Measurements from ENCODE around the gene MON2. TPM values are rescaled to one million over a fixed set of nuclear protein-coding genes. Genes with fewer than 3 reads are reported as not detected.

MON2 gene
- total and polyA plus RNA-seq, 2 experiments from 2014 or later, result 20.5 to 39.9 TPM

GRCh38 chr12:62597253-62597652, 130.6 kb downstream of the MON2 start:
- peaks cover 6% of the 10 kb centered on the region for H3K4me1 ChIP-seq (ENCODE audit: low read depth)
- H3K27me3 ChIP-seq, result no peaks in the 10 kb centered on the region
- H3K36me3 ChIP-seq, result no peaks in the 10 kb centered on the region
- DNase-seq (ENCODE audit: low read depth in 1 of 2, low spot score in 1 of 2), result no peak
- H3K27ac ChIP-seq, result no peak overlapping the region
- no peak overlapping the region for H3K4me3 ChIP-seq
- H3K9me3 ChIP-seq (ENCODE audit: low read depth), result no peaks in the 10 kb centered on the region
- no peak for TF ChIP-seq CTCF (IDR thresholded peaks at IDR 0.05; ENCODE audit: low read depth, low read length)

GRCh38 chr12:62598846-62599245, 132.2 kb downstream of the MON2 start:
- DNase-seq (ENCODE audit: low read depth in 1 of 2, low spot score in 1 of 2), result no peak
- H3K27ac ChIP-seq, result no peak overlapping the region
- no peaks in the 10 kb centered on the region for H3K27me3 ChIP-seq
- H3K9me3 ChIP-seq (ENCODE audit: low read depth), result no peaks in the 10 kb centered on the region
- H3K36me3 ChIP-seq, result no peaks in the 10 kb centered on the region
- no peak for TF ChIP-seq CTCF (IDR thresholded peaks at IDR 0.05; ENCODE audit: low read depth, low read length)
- peaks cover 6% of the 10 kb centered on the region for H3K4me1 ChIP-seq (ENCODE audit: low read depth)
- H3K4me3 ChIP-seq, result no peak overlapping the region

GRCh38 chr12:62599854-62600437, 133.3 kb downstream of the MON2 start:
- H3K27me3 ChIP-seq, result no peaks in the 10 kb centered on the region
- TF ChIP-seq CTCF (IDR thresholded peaks at IDR 0.05; ENCODE audit: low read depth, low read length), result peak; percentile 16
- H3K4me3 ChIP-seq, result no peak overlapping the region
- DNase-seq (ENCODE audit: low read depth in 1 of 2, low spot score in 1 of 2), result no peak
- H3K4me1 ChIP-seq (ENCODE audit: low read depth), result peaks cover 14% of the 10 kb centered on the region
- H3K27ac ChIP-seq, result no peak overlapping the region
- H3K36me3 ChIP-seq, result no peaks in the 10 kb centered on the region
- H3K9me3 ChIP-seq (ENCODE audit: low read depth), result no peaks in the 10 kb centered on the region

GRCh38 chr12:62601765-62602164, 135.1 kb downstream of the MON2 start:
- no peaks in the 10 kb centered on the region for H3K27me3 ChIP-seq
- H3K9me3 ChIP-seq (ENCODE audit: low read depth), result no peaks in the 10 kb centered on the region
- no peaks in the 10 kb centered on the region for H3K36me3 ChIP-seq
- peak overlapping the region; percentile 99 for H3K27ac ChIP-seq
- no peak for DNase-seq (ENCODE audit: low read depth in 1 of 2, low spot score in 1 of 2)
- peak overlapping the region; percentile 57 for H3K4me3 ChIP-seq
- H3K4me1 ChIP-seq (ENCODE audit: low read depth), result peaks cover 18% of the 10 kb centered on the region
- TF ChIP-seq CTCF (IDR thresholded peaks at IDR 0.05; ENCODE audit: low read depth, low read length), result no peak

GRCh38 chr12:62602255-62603060, 135.8 kb downstream of the MON2 start:
- Histone ChIP-seq H3K4me1 (ENCODE audit: low read depth) (peaks cover 18% of the 10 kb centered on the region), H3K27ac (peak overlapping the region; percentile 99), H3K27me3 (no peaks in the 10 kb centered on the region), H3K4me3 (peak overlapping the region; percentile 57), H3K36me3 (no peaks in the 10 kb centered on the region), H3K9me3 (ENCODE audit: low read depth) (no peaks in the 10 kb centered on the region)
- peak; percentile 91 to 94 for DNase-seq (ENCODE audit: low read depth in 1 of 2, low spot score in 1 of 2)
- TF ChIP-seq CTCF (IDR thresholded peaks at IDR 0.05; ENCODE audit: low read depth, low read length), result no peak
